Activated CD4-positive, alpha-beta T cell treated with anti-CD3 and anti-CD28 coated beads for 4 hours (primary cell): ENCODE results near the gene DLG5.
"Not testable (repeated sequence)": the region's sequence is repeated elsewhere in the genome, so short reads cannot be mapped to it uniquely, and the experiment has no call there.

Source experiments
- DNase-seq, 2 donors: peaks; one replicate each; pipeline ENCODE4 v3.0.0-alpha.2; 2020

Gene DLG5

DNA sequence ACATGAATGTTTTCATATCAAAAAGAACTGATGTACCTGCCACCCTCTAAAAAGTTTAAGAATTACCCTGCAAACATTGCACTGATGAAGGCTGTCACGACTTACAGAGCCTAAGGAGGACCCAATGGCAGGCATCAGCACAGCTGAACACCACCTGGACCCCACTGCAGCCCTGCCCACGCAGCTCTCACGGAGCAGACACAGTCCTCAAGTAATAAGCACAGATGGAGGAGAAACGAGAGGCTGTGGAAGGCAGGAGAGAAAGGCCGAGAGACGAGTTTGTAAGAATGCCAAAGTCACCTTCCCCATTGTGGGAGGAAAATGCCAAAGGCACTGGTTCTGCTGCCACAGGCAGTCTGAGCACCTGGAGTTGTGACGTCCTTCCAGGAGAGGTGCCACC lies 135.0 kb downstream of the DLG5 start:
- DNase-seq = no peak

DNA sequence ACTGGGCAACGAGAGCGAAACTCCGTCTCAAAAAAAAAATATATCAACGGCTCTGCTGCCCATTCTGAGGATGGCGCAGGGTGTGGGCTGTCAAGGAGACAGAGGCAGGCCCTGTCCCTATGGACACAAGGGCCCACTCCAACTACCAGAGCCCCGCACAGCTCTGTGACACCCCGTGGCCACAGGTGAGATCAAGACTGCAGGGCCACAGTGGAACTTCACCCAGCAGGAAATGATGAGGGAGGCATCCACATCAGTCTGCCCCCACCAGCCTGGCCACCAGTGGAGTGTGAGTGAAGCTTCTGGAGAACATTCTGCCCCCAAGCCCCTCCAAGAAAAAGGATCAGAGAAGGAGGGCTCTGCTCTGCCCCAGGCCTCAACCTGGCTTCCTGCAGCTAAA lies 136.7 kb downstream of the DLG5 start:
- no peak for DNase-seq

DNA sequence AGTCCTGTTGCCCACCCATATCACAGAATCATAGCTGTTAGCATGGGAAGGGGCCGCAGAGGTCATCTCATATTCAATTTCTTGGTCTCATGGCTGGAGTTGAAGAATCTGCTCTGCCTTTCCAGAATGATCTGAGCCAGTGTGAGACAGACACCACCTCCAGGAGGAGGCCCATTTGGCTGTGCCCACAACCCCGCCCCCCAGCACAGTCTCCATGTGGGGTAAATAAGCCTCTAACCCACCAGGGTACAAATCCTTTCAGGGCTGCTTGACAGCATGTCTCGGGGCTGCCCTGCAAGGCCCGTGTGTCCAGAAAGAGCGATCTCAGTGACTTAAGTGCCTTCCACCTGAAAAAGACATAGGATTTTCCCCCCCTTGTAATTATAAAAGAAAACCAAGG lies 137.5 kb downstream of the DLG5 start:
- no peak for DNase-seq

DNA sequence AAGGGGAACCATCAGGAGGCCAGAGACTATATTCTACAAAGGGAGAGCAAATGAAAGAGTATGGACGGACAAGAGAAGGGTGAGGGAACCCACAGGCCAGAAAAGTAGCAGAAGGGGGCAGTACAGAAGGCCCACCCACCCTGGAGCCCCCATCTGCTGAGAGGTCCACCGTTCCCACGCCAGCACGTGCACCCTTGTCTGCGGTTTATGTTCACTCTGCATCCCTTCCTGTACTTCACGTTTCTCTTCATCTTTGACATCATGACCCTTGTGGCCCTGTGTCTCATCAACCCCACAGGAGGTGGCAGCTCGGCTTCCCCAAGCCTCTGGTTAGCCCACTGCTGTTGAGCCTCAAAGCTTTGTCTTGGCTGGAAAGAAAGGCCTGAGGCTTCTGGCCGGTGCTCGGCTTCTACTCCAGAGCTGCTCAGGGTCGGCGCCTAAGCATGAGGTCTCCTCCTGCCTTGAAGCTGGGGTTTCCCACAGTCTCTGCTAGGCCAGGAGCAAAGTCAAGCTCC lies 138.0 kb downstream of the DLG5 start:
- DNase-seq = no peak

DNA sequence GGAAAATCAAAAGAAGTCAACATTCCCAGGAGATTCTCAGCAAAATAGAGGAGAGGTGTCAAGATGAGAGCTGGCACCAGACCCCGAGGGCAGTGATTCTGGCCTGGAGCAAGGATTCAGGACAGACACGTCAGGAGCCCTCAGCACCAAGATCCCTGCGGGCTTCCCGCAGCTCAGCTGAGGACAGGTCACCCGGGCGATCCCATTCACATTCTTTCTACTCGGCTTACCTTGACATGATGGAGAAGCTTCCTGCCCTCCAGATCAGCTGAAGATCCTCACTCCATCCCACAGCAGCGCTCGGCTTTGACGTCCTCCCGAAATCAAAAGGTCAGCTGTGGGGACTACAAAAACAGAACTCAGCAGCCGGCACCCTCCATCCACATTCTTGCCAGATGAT lies 139.1 kb downstream of the DLG5 start:
- DNase-seq = no peak

DNA sequence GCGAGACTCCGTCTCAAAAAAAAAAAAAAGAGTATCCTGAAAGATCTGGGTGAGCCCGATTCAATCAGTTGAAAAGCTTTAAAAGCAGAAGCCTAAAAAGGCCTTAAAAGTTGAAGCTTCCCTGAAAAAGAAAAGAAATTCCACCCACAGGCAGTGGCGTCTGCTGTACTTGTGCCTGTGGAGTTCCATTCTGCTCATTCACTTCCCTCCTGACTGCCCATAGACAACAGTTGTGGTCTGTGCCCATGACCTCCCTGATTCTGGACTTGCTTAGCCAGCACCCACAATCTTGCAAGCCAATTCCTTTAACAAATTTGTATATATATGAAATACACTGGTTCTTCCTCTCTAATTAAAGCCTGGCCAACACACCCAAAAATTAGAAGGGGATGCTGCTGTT lies 141.7 kb downstream of the DLG5 start:
- no peak for DNase-seq

DNA sequence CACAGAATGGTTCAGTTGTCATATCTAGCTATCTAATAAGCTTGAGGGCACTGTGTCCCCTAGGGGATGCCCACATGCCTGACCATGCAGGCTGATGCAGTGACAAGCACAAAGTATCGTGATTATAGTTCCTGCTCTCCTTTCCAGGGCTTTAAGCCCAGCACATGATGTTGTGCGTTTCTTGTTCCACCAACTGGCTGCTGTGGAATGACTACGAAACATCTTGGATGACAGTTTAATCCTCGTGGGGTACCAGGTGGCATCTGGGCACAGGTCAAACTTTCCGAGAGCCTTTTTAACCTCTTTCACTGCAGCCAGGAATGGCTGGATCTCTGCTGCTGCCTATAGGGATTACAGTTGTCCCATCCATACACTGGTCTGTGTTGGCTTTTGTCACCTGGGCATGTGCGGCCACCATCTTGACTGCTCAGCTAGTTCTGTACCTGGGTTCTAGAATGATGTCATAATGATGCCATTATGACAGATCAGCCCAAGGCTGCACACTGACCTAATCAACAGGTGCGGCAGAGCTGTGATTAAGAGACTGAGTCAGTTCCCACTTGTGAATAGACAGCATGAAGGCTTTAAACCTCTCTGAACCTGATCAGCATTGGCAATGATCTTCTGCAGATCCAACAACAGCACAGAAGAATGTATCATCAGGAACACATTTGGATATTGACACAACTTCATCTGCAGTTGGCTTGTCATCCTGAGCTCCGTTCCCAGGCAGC lies 144.1 kb downstream of the DLG5 start:
- no peak for DNase-seq

DNA sequence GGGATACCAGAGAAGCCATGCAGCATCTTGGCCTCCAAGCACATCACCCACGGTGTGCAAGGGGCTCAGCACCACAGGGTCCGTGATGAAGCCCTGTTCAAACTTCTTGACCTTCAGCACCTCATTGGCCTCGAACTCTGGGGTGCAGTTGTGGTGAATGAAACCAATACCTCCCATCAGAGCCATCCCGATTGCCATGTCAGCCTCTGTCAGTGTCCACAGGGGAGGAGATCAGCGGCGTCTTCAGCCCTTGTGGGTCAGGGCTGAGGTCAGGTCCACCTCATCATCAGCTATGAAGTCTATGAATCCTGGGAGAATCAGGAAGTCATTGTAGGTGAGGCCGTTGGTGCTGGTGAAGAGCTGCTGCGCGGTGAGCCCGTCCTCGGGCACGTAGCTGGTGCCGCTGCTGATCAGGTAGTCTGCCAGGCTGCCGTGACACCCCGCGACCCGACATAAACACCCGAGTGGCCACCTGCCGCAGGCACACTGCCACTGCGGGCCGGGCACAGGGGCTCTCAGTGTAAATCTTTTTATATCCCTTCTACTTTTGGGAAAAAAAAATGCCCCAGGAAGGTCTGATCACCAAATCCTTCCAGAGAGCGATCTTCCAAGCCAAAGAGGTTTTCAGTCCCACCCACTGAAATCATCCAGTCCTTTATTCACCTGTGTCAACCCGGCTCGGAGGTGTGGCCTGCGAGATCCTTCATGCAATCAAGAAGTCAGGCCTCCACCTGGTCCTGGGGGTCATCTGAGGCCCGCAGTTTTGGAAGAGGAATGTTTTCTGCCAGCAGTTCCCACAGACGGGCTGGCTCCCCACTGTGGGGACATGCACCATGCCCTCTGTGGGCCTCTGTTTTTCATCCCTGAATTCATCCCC lies 144.9 kb downstream of the DLG5 start:
- DNase-seq = no peak

DNA sequence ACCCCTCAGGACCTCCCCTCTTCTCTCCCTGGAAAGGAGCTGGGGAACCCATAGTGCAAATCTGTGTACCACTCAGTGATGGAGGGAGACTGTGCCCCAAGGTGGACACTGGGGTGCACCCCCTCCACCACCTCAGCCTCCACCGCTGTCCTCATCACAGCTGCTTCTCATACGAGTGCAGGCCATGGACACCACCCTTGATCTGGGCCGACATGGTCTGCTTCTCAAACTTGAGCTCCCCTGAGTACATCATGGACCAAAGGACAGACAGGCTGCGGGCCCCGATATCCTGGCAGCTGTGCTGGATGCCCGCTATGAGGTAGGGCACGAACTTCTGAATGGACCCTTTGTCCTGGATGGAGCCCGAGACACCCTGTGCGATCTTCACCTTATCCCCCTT lies 146.4 kb downstream of the DLG5 start:
- no peak for DNase-seq

DNA sequence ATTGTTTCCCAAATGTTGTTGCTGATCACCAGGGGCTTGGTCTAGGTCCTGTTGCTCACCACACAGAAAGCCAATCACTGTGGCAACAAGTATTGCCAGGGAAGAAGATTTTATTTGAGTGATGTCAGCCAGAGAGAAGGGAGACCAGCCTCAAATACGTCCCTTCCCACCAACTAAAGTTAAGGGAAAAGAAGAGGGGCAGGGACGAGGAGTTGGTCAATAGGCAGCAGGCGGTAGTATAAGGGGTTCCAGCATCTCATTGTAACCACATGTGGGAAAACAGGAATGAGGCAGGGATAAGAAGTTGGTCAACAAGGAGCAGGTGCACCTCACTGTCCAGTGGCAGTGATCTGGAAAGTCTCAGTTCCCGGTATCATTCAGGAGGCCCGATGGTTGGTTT lies 150.1 kb downstream of the DLG5 start:
- DNase-seq = no peak

DNA sequence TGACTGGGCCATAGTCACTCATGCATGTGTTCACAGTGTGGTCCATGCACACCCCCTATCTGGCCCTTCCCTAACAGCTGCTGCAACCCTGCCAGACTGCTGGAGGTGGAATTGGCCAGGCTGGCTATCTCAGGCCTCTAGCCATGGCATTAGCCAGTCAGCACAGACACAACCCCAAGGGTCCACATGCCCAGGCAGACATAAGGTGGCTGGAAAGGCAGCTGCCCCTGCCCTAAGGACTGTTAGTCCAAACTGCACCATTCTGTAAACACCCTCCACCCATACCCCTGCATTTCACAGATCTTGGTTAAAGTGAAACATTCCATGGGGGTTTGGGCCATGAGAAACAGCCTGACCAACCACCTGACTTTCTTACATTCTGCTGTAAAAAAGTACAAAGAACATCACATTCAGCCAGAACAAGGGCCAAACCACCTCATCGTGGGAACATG lies 151.6 kb downstream of the DLG5 start:
- no peak for DNase-seq

DNA sequence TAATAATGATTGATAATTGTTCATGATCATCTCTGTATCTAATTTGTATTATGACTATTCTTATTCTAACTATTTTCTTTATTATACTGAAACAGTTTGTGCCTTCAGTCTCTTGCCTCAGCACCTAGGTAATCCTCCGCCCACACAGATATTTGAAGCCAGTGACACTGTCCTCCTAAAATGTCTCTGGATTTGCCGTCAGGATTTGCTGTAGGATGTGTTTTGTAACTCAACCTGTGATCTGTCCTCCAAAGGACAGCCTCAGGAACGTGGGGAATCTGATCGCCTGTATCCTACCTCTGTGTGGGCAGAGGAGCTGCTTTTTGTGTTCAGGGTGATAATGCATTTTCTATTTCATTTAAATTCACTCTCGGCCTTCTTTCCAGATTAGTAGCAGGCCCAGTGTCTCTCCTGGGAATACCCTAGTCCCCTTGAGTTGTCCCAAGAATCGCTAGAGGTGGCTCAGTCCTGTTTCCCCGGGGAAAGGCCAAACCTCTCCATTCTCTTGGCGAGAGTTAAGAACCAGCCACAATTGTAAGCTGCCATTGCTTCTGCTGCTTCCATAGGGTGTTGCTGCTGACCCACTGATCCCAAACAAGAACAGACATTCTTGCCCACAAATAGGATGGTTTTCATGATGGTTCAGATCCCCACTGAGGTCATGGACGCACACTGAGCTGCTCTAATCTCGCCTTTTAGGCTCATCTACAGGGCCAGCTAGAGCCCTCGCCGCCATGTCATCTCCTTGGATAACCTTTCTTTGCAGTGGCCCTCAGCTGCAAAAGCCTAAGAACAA lies 152.7 kb downstream of the DLG5 start:
- DNase-seq = no peak

DNA sequence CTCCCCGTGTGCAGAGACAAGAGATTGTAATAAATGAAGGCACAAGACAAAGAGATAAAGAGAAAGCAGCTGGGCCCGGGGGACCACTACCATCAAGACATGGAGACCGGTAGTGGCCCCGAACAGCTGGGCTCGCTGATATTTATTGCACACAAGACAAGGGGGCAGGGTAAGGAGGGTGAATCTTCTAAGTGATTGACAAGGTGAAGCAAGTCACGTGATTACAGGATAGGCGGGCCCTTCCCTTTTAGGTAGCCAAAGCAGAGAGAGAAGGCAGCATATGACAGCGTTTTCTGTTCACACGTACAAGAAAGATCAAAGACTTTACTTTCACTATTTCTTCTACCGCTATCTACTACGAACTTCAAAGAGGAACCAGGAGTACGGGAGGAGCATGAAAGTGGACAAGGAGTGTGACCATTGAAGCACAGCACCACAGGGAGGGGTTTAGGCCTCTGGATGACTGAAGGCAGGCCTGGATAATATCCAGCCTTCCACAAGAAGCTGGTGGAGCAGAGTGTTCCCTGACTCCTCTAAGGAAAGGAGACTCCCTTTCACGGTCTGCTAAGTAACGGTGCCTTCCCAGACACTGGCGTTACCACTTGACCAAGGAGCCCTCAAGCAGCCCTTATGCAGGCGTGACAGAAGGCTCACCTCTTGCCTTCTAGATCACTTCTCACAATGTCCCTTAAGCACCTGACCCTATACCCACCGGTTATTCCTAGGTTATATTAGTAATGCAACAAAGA lies 153.5 kb downstream of the DLG5 start:
- not testable (repeated sequence) for DNase-seq

DNA sequence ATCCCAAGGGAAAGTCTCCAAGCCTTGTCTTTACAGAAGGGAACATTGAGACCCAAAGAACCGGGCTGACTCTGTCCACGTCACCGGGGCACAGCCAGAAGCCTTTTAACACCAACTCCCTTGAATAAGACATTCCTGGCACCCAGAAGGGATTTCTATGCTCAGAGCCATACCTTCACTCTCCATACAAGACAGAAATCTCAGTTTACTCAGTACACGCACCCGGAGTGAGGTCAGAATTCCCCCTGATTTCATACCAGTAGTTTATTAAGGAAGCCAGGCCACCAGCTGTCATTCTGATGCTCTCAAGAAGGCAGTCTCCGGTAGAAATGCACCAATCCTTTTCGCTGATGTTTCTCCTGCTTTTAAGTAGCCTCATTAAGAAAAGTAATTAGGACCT lies 154.7 kb downstream of the DLG5 start:
- no peak for DNase-seq

DNA sequence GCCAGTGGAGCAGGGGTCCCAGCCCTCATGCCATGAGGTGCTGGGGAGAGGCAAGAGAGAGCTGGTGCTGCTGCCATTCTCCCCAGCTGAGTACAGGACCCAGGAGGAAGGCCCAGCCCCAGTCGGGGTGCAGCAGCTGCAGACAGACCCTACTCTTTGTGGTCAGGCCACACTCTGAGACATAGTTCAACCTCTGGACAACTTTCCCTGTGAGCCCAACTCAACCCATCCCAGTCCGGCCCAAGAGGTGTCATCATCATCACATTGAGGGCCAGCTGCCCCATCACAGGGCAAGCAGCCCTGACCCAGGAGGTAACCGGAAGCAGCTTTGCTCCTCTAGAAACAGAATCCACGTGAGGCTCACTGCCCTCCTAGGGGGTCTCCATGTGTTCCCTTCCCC lies 155.1 kb downstream of the DLG5 start:
- no peak for DNase-seq

DNA sequence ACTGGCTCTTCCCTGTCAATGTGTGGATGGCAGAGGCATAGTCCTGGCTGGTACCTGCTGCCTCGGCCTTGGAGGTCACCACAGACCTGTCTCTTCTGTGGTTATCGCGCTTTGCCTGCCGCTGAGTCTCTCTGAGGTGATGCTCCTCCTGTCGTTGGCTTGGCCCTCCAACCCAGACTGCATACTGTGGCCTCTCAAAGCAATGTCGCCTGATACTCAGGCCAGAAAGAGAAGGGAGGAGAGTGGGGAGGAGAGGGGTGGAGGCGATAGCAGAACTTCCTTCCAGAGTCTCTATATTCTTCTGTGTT lies 155.7 kb downstream of the DLG5 start:
- DNase-seq = no peak

DNA sequence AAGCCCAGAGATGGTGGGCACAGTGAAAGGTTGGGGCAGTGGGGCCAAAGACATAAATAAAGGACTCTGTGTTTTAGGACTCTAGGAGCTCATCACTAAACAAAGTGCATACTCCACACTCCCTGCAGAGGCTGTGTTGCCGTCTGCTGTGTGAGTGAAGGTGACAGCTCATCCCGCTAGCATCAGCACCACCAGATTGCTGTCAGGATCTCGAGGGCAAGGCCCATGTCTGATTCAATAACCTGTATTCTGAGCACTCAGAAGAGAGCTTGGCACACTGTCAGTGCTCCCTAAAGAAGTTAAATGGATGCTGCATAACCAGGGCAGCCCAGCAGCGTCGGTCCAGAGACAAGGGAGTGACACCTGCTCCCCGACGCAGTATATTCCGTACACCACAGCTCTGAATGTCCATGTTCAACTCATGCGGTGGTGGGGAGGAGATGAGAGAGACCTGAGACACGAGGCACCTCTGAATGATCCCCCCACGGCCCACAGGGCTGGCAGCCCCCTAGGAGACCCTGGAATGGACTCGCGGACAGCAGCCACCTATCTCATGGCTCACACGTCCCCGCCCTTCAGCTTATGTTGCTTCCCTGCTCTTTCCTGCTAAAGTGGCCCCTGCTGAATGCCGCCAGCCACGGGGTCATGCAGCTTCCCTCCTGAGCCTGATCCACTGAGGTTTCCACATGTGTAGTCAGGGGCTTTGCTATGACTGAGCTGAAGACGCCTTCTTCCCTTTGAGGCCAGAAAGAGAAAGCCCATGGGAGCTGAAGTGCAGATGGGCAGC lies 156.3 kb downstream of the DLG5 start:
- DNase-seq = no peak

DNA sequence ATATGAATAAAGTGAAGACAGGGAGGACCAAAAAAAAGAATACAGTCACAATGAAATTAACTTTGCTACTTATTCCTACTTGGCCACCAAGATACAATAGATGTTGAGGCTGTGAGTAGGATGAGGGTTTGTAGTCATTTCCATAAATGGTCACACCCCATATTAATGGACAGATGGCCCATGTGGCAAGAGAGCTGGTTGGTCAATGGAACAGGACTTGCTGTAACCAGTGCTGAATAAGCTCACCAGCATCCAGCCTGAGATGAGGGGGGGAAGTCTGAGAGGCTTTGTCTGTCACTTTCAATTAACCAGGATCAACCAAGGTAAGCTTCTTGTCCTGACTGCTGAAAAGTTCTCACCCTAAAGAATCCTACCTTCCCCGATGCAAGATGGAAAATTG lies 158.5 kb downstream of the DLG5 start:
- DNase-seq = no peak

DNA sequence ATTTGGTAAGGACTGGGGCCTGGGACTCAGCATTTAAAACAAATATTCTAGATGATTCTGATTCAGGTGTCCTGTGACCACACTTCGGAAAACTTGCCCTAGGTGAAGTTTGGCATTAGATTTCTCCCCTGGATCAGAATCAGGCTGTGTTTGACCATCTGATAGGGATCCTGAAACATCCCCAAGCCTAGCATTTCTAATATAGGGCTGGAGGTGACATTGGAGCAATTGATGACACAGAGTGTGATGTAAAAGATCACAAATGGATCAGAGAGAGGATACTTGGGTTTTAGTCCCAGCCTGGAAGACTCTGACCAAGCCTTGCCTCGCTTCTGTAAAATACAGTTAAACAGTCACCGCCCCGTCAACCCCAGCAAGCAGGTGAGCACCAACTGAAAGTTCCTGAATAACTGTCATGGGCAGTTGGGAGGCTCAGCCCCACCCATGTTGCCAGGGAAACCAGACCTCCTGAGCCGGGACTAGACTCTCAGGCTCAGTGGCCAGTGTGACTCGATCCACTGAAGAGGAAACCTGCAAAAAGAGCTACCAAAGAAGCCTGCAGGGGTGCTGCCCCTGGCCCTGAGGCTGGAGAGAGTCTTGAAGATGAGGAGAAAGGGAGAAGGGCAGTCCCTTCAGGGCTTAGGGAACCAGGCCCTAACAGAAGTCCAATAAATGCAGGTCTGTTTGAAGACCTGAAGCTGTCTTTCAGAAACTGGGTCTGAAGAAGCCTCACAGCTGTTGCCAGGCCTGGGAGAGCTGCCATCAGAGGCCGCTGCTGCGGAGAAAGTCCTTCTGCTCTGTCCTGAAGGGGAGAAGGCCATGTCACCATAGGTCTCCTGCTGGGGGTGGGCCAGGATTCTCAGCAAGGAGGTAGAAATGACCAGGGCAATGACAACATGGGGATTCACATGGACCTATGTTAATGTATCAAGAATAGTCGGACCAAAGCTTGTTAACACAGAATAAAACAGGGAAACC lies 162.8 kb downstream of the DLG5 start:
- DNase-seq = no peak

DNA sequence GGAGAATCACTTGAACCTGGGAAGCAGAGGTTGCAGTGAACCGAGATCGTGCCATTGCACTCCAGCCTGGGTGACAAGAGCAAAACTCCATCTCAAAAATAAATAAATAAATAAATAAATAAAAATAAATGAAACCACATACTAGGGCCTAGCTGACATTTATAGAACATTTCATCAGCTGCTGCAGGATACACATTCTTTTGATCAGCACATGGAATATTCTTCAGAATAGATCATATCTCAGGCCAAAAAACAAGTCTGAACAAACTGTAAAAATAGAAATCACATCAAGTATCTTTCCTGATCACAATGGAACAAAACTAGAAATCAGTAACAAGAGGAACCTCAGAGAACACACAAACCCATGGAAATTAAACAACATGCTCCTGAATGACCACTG lies 168.1 kb downstream of the DLG5 start:
- not testable (repeated sequence) for DNase-seq
